Measurements from ENCODE around the gene CRIM1. TPM values are rescaled to one million over a fixed set of nuclear protein-coding genes. Genes with fewer than 3 reads are reported as not detected.

The CRIM1 gene
- total RNA-seq, 1 experiment from 2014 or later = 46.5 TPM

DNA sequence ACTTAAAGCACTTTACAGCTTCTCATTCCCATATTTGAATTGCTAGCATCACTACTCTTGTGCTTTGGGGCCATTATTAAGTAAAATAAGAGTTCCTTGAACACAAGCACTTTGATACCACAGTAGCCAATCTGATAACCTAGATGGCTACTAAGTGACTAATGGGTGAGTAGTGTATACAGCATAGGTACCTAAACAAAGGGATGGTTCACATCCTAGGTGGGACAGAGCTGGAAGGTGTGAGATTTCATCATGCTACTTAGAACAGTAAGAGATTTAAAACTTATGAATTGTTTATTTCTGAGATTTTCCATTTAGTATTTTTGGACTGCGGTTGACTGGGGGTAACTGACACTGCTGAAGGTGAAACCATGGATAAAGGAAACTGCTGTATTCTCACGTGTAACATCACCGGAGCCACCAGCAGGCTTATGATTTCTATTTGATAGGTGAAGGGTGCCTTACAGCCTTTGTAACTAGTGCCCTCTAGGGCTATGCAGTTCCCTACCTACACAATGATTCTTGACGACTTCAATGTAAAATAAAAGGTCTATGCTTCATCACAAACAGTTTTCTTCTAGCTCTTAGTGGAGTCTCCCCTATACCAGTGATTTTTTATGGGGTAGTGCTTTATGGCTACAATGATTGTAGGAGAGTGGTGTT lies 22.1 kb upstream of the CRIM1 start:
- intact Hi-C loops (cut with micrococcal nuclease; ENCODE audit: unreplicated experiment) = no loop called here
- CTCF ChIA-PET = no interaction called here

DNA sequence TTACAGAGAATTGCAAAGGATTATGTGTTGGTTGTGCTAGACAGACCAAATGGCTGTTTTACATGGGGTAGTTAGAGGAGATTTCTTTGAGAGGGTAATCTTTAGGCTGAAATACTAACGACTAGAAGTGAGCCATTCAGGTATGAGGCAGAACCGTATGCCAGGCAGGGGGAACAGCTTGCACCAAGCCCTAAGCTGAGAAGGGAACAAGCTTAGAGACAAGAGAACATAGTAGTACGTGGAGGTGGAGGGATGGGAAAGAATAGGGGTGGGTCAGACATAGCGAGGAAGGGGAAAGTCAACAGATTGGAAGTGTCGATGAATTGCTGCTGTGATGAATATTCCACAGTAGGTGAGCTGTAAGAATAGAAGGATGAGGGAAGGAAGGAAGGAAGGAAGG lies 20.0 kb upstream of the CRIM1 start:
- Histone ChIP-seq H3K4me3 (ENCODE audit: low read depth, low read length, poor library complexity, severe bottlenecking) (no peak overlapping the region), H3K9me3 (ENCODE audit: low read depth, low read length, poor library complexity, severe bottlenecking) (no peaks in the 10 kb centered on the region), H3K27ac (ENCODE audit: low read depth, low read length, poor library complexity, severe bottlenecking) (no peak overlapping the region), H3K36me3 (ENCODE audit: insufficient read depth, low read length, poor library complexity, severe bottlenecking) (no peaks in the 10 kb centered on the region), H3K27me3 (replicated peaks; ENCODE audit: insufficient read depth, low read depth, low read length, poor library complexity) (no peaks in the 10 kb centered on the region), H3K4me1 (ENCODE audit: insufficient read depth, low read length, poor library complexity, severe bottlenecking) (no peaks in the 10 kb centered on the region)
- no peak for DNase-seq (ENCODE audit: low spot score)
- ChIA-PET POLR2A (ENCODE audit: low non-redundant PET) (interaction anchor here (0.6 kb wide), 1 partner anchor 438 kb away, joined by 7 read pairs; no protein-coding TSS in a partner anchor), CTCF (no interaction called here)
- TF ChIP-seq, protein P1, sequence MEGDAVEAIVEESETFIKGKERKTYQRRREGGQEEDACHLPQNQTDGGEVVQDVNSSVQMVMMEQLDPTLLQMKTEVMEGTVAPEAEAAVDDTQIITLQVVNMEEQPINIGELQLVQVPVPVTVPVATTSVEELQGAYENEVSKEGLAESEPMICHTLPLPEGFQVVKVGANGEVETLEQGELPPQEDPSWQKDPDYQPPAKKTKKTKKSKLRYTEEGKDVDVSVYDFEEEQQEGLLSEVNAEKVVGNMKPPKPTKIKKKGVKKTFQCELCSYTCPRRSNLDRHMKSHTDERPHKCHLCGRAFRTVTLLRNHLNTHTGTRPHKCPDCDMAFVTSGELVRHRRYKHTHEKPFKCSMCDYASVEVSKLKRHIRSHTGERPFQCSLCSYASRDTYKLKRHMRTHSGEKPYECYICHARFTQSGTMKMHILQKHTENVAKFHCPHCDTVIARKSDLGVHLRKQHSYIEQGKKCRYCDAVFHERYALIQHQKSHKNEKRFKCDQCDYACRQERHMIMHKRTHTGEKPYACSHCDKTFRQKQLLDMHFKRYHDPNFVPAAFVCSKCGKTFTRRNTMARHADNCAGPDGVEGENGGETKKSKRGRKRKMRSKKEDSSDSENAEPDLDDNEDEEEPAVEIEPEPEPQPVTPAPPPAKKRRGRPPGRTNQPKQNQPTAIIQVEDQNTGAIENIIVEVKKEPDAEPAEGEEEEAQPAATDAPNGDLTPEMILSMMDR (conservative IDR thresholded peaks at IDR 0.05; ENCODE audit: low read depth, low read length) = no peak
- no peak for TF ChIP-seq EZH2 (IDR thresholded peaks at IDR 0.05; ENCODE audit: borderline replicate concordance, low read depth, low read length, poor library complexity, severe bottlenecking)
- no TSS peak for BruUV-seq (replicated peaks)
- intact Hi-C loops (cut with micrococcal nuclease; ENCODE audit: unreplicated experiment) = no loop called here

More for the DNA sequence above, 22.1 kb upstream of the CRIM1 start:
- Histone ChIP-seq H3K9me3 (ENCODE audit: low read depth, low read length, poor library complexity, severe bottlenecking) (no peaks in the 10 kb centered on the region), H3K36me3 (ENCODE audit: insufficient read depth, low read length, poor library complexity, severe bottlenecking) (no peaks in the 10 kb centered on the region), H3K27me3 (replicated peaks; ENCODE audit: insufficient read depth, low read depth, low read length, poor library complexity) (no peaks in the 10 kb centered on the region), H3K4me3 (ENCODE audit: low read depth, low read length, poor library complexity, severe bottlenecking) (no peak overlapping the region), H3K4me1 (ENCODE audit: insufficient read depth, low read length, poor library complexity, severe bottlenecking) (no peaks in the 10 kb centered on the region), H3K27ac (ENCODE audit: low read depth, low read length, poor library complexity, severe bottlenecking) (no peak overlapping the region)
- BruUV-seq (replicated peaks) = no TSS peak
- no peak for DNase-seq (ENCODE audit: low spot score)
- TF ChIP-seq EZH2 (IDR thresholded peaks at IDR 0.05; ENCODE audit: borderline replicate concordance, low read depth, low read length, poor library complexity, severe bottlenecking) = no peak
- TF ChIP-seq, protein P1 (conservative IDR thresholded peaks at IDR 0.05; ENCODE audit: low read depth, low read length) = 0 out of 2 replicates have a peak, but pooled peaks have one; percentile 20
- POLR2A ChIA-PET (ENCODE audit: low non-redundant PET) = no interaction called here

DNA sequence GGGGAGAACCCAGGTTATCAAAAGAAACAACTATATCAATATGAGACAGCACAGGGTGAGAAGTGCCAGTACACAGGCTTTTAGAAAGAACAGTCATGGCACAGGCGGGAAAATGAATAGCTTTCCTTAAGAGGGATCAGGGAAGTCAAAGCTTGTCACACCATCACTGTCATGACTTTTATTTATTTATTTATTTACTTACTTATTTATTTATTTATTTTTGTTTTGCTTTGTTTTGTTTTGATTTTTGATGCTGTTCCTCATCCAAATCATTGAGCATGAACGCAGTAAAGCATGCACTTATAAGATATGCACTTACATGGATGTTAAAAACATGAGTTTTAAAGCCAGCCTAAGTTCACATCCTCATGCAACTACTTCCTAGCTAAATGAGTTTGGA lies 19.3 kb upstream of the CRIM1 start:
- Histone ChIP-seq H3K27me3 (replicated peaks; ENCODE audit: insufficient read depth, low read depth, low read length, poor library complexity) (no peaks in the 10 kb centered on the region), H3K27ac (ENCODE audit: low read depth, low read length, poor library complexity, severe bottlenecking) (no peak overlapping the region), H3K4me3 (ENCODE audit: low read depth, low read length, poor library complexity, severe bottlenecking) (no peak overlapping the region), H3K36me3 (ENCODE audit: insufficient read depth, low read length, poor library complexity, severe bottlenecking) (no peaks in the 10 kb centered on the region), H3K9me3 (ENCODE audit: low read depth, low read length, poor library complexity, severe bottlenecking) (no peaks in the 10 kb centered on the region), H3K4me1 (ENCODE audit: insufficient read depth, low read length, poor library complexity, severe bottlenecking) (no peaks in the 10 kb centered on the region)
- BruUV-seq (replicated peaks) = no TSS peak
- POLR2A ChIA-PET (ENCODE audit: low non-redundant PET) = no interaction called here
- intact Hi-C loops (cut with micrococcal nuclease; ENCODE audit: unreplicated experiment) = no loop called here
- no peak for DNase-seq (ENCODE audit: low spot score)
- CTCF ChIA-PET = no interaction called here
- no peak for TF ChIP-seq EZH2 (IDR thresholded peaks at IDR 0.05; ENCODE audit: borderline replicate concordance, low read depth, low read length, poor library complexity, severe bottlenecking)
- TF ChIP-seq, protein P1 (conservative IDR thresholded peaks at IDR 0.05; ENCODE audit: low read depth, low read length) = no peak

Data from A673 (cell line).